Measurements from ENCODE around the gene BCL2L12. TPM values are rescaled to one million over a fixed set of nuclear protein-coding genes. Genes with fewer than 3 reads are reported as not detected.
A peak's percentile ranks its signal among the peaks of the same experiment; 100 is the strongest.

Gene BCL2L12
- total and polyA plus RNA-seq, 12 donors = 7.8 to 19.6 (median 9.8) TPM

DNA sequence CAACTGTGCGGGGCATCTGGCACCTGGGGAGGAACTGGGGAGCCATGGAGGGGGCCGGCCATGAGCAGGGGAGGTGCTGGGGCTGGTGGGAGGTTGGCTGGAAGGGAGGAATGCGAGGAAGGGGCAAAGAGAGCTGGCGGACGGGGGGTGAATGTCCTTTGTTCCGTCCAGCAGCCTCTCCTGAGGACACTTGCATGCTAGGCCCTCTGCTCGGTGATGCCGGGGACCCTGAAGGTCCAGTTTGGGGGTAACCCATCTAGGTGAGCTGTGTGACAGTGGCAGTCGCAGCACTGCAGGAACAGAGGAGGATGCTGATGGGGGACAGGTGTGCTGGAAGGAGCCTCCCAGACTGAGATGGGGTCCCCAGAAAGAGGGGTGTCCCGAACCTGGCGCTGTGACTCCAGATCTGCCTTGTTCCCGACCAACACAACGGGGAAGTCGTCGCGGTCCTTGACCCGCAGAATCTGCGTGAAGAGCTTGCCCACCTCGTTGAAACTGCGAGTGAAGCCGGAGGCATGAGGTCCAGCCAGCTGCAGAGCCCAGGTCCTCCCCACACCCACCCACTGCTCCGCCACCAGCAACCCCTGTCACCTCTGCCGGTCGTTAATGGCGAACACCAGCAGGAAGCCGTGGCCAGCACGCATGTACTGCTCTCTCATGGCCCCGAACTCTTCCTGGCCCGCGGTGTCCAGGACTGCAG is 29.4 kb upstream of the BCL2L12 start:
- ATAC-seq (no peak), DNase-seq (no peak)
- Histone ChIP-seq H3K4me1 (peaks cover 4 to 60% (median 44%) of the 10 kb centered on the region in 9 donors), H3K9me3 (no peaks in the 10 kb centered on the region), H3K4me3 (no peak overlapping the region), H3K36me3 (peaks cover 0 to 24% (median 3%) of the 10 kb centered on the region in 9 donors), H3K27ac (peak overlapping the region in 5 of 10 donors; percentile 32 to 99 (median 65)), H3K27me3 (no peaks in the 10 kb centered on the region)
- WGBS, 2 donors = 79% methylated on average over 30 of the region's 30 CpGs
- intact Hi-C loops (cut with DNase I) = loop anchor here in 3 of 10 donors (5.0 kb wide), 1 partner anchor 44 kb away; the partner anchor contains the start of gene PRR12 (in 3 of the 3)
- no peak for TF ChIP-seq CTCF (IDR thresholded peaks at IDR 0.05)

DNA sequence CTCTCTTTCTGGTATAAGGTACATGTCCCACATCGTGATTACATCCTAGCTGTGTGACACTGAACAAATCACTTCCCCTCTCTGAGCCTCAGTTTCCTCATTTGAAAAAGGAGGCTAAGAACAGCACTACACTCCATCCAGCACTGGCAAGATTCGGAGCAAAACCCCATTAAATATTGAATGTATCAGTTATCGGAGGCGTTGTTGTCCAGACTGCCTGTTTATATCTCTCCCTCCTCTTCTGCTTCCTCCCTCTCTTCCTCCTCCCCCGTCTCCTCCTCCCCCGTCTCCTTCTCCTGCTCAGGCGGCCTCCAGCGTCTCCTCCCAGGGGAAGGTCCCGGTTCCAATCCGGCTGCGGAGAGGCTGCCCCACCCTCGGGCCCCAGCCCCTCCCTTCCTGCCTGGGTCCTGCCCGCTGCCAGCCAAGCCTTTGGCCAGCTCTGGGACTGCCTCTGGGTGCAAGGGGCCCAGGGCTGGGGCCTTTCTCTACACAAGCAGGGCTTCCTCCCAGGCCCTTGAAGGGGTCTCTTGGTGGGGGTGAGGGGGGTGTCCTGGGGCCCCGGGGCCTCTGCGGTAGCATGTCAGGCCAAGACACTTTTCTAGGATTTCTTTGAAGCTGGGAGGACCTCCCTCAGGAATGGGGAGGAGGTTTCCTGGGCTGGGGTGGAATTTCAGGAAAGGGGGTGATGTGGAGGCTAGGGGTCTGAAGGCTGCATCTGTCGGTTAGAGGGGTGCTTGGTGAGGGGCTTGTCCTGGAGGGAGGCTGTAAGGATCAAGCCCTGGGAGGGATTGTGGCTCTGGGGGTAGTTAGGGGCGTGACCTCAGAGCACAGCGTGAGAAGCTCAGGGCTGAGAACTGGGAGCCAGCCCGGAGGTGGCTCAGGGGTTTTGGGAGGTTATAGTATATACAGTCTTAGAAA is 27.7 kb upstream of the BCL2L12 start:
- H3K4me1 ChIP-seq = peaks cover 0 to 59% (median 47%) of the 10 kb centered on the region in 9 donors
- no peaks in the 10 kb centered on the region for H3K27me3 ChIP-seq
- DNase-seq (peak; percentile 92), ATAC-seq (peak in 7 of 8 donors; percentile 3 to 21 (median 7))
- no peaks in the 10 kb centered on the region for H3K9me3 ChIP-seq
- TF ChIP-seq CTCF (IDR thresholded peaks at IDR 0.05) = no peak
- intact Hi-C loops (cut with DNase I) = loop anchor here in 5 of 10 donors (1.0 to 5.0 kb wide), 3 partner anchors 45 to 46 kb away; partner anchors contain the start of gene PRR12 (in 3 of the 5)
- peak overlapping the region; percentile 96 to 100 (median 99) for H3K27ac ChIP-seq
- peaks cover 0 to 24% (median 3%) of the 10 kb centered on the region in 9 donors for H3K36me3 ChIP-seq
- 9 to 19% methylated on average over 19 of the region's 19 CpGs for WGBS, 2 donors
- H3K4me3 ChIP-seq = peak overlapping the region; percentile 20 to 95 (median 85)

DNA sequence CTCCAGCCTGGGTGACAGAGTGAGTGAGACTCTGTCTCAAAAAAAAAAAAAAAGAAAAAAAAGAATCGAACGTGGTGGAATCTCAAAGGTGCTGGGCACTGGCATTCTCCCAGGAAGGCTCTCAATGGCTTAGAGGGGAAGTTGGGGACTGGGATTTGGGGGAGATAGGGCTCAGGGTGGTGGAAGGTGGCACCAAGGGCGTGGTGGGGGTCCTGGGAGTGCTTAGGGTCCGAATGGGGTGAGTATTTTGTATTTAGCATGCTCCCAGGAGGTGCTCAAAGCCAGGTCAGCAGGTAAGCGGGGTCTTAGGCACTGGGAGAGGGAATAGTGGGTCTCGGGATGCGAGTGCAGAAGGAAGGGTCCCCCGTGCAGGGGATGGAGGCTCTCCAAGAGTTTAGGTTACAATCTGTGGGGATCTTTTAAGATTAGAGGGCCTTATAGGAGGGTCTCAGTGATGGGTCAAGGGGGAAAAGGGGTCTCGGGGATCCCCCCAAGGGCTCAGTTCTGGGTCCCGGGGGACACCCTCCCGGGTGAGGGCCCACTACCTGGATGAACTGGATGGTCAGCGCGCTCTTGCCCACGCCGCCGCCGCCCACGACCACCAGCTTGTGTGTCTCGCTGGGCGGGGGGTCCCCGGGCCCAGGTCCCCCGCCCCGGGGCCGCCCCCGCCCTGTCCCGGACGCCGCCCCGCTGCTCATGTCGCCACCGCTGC is 26.2 kb upstream of the BCL2L12 start:
- 4% methylated on average over 27 to 31 of the region's 31 CpGs for WGBS, 2 donors
- H3K9me3 ChIP-seq = no peaks in the 10 kb centered on the region
- DNase-seq = peak in 1 of 2 donors; percentile 47
- no peak for ATAC-seq
- peaks cover 0 to 72% (median 60%) of the 10 kb centered on the region in 9 donors for H3K4me1 ChIP-seq
- intact Hi-C loops (cut with DNase I) = loop anchor here in 7 of 10 donors (1.0 to 5.0 kb wide), 6 partner anchors 37 to 49 kb away; partner anchors contain the start of genes PRR12 (in 5 of the 7) and PRMT1 (in 1 of the 7)
- no peaks in the 10 kb centered on the region for H3K27me3 ChIP-seq
- no peak for TF ChIP-seq CTCF (IDR thresholded peaks at IDR 0.05)
- H3K27ac ChIP-seq = peak overlapping the region; percentile 96 to 100 (median 99)
- peaks cover 0 to 24% (median 3%) of the 10 kb centered on the region in 9 donors for H3K36me3 ChIP-seq
- peak overlapping the region; percentile 47 to 95 (median 85) for H3K4me3 ChIP-seq
